H9 (cell line): ENCODE results near the gene IL6ST. TPM values are rescaled to one million over a fixed set of nuclear protein-coding genes. Genes with fewer than 3 reads are reported as not detected.
"Not testable (repeated sequence)": the region's sequence is repeated elsewhere in the genome, so short reads cannot be mapped to it uniquely, and the experiment has no call there.

Experiments used
- DNase-seq: peaks from one replicate; pipeline ENCODE4 v3.0.0-alpha.2; 2017
- H2AFZ ChIP-seq: one replicate; pipeline ENCODE4 v1.6.1; 2013; ENCODE audit warnings: mild to moderate bottlenecking, low read length, control low read depth, moderate library complexity
- H2AK5ac ChIP-seq: 2 replicates; pipeline ENCODE4 v1.6.1; 2013; ENCODE audit warnings: low read length, control low read depth, mixed read lengths; ENCODE audit not compliant: insufficient read length
- H2BK120ac ChIP-seq: one replicate; pipeline ENCODE4 v1.6.1; 2013; ENCODE audit warnings: low read depth, mild to moderate bottlenecking, low read length, control low read depth, inconsistent platforms; ENCODE audit not compliant: poor library complexity, severe bottlenecking
- H2BK12ac ChIP-seq: 2 replicates; pipeline ENCODE4 v1.6.1; 2013; ENCODE audit warnings: low read length, control low read depth, mixed read lengths, low read depth; ENCODE audit not compliant: insufficient read length
- H2BK15ac ChIP-seq: 2 replicates; pipeline ENCODE4 v1.6.1; 2013; ENCODE audit warnings: low read depth, low read length, control low read depth
- H2BK20ac ChIP-seq: one replicate; pipeline ENCODE4 v1.6.1; 2013; ENCODE audit warnings: low read depth, mild to moderate bottlenecking, low read length, control low read depth, inconsistent platforms; ENCODE audit not compliant: poor library complexity, severe bottlenecking
- H2BK5ac ChIP-seq: 2 replicates; pipeline ENCODE4 v1.6.1; 2013; ENCODE audit warnings: low read length, control low read depth, mixed read lengths; ENCODE audit not compliant: insufficient read length
- H3K14ac ChIP-seq: 2 replicates; pipeline ENCODE4 v1.6.1; 2013; ENCODE audit warnings: low read length, control low read depth; ENCODE audit not compliant: insufficient read depth
- H3K18ac ChIP-seq: 2 replicates; pipeline ENCODE4 v1.6.1; 2013; ENCODE audit warnings: low read depth, mild to moderate bottlenecking, mixed read lengths, low read length, control low read depth; ENCODE audit not compliant: insufficient read length
- H3K23ac ChIP-seq: 2 replicates; pipeline ENCODE4 v1.6.1; 2013; ENCODE audit warnings: low read length, control low read depth, mixed read lengths, low read depth; ENCODE audit not compliant: insufficient read length
- H3K23me2 ChIP-seq: 2 replicates; pipeline ENCODE4 v1.6.1; 2013; ENCODE audit warnings: low read depth, mild to moderate bottlenecking, mixed read lengths, low read length, control low read depth; ENCODE audit not compliant: insufficient read length, poor library complexity, severe bottlenecking
- H3K27ac ChIP-seq: 2 replicates; pipeline ENCODE4 v1.5.1; 2013; ENCODE audit warnings: low read length, control low read depth, mixed read lengths, low read depth; ENCODE audit not compliant: insufficient read length
- H3K27me3 ChIP-seq: 2 replicates; pipeline ENCODE4 v1.6.1; 2013; ENCODE audit warnings: low read length, control low read depth, inconsistent platforms; ENCODE audit not compliant: insufficient read depth
- H3K4ac ChIP-seq: 2 replicates; pipeline ENCODE4 v1.6.1; 2013; ENCODE audit warnings: low read depth, mild to moderate bottlenecking, control low read depth, inconsistent platforms, low read length, moderate library complexity
- H3K4me1 ChIP-seq: 2 replicates; pipeline ENCODE4 v1.6.1; 2013; ENCODE audit warnings: low read length, control low read depth, inconsistent platforms; ENCODE audit not compliant: insufficient read depth
- H3K4me2 ChIP-seq: 2 replicates; pipeline ENCODE4 v1.6.1; 2013; ENCODE audit warnings: low read length, control low read depth, mixed read lengths; ENCODE audit not compliant: insufficient read length, insufficient read depth
- H3K56ac ChIP-seq: 2 replicates; pipeline ENCODE4 v1.6.1; 2013; ENCODE audit warnings: low read depth, mild to moderate bottlenecking, mixed read lengths, low read length, control low read depth; ENCODE audit not compliant: insufficient read length
- H3K79me1 ChIP-seq: 2 replicates; pipeline ENCODE4 v1.6.1; 2013; ENCODE audit warnings: low read depth, mild to moderate bottlenecking, moderate library complexity, low read length, control low read depth, inconsistent platforms; ENCODE audit not compliant: insufficient read depth, poor library complexity, severe bottlenecking
- H3K79me2 ChIP-seq: 2 replicates; pipeline ENCODE4 v1.6.1; 2013; ENCODE audit warnings: low read length, control low read depth, inconsistent platforms; ENCODE audit not compliant: insufficient read depth
- H3K9ac ChIP-seq: 2 replicates; pipeline ENCODE4 v1.6.1; 2013; ENCODE audit warnings: low read length, control low read depth, mixed read lengths; ENCODE audit not compliant: insufficient read length; ENCODE audit errors: extremely low read depth
- H3K9me3 ChIP-seq: one replicate; pipeline ENCODE4 v1.6.1; 2013; ENCODE audit warnings: low read depth, low read length, inconsistent platforms; ENCODE audit not compliant: control insufficient read depth
- H3T11ph ChIP-seq: one replicate; pipeline ENCODE4 v1.6.1; 2013; ENCODE audit warnings: mild to moderate bottlenecking, low read length, control low read depth, inconsistent platforms
- H4K20me1 ChIP-seq: one replicate; pipeline ENCODE4 v1.6.1; 2013; ENCODE audit not compliant: control insufficient read depth, insufficient read length, insufficient read depth
- H4K5ac ChIP-seq: 2 replicates; pipeline ENCODE4 v1.6.1; 2013; ENCODE audit warnings: low read depth, mild to moderate bottlenecking, mixed read lengths, low read length, control low read depth; ENCODE audit not compliant: insufficient read length
- H4K8ac ChIP-seq: replicated peaks from 2 replicates; pipeline ENCODE4 v1.6.1; 2013; ENCODE audit warnings: low read length, control low read depth, mixed read lengths, low read depth; ENCODE audit not compliant: insufficient read length
- H4K91ac ChIP-seq: 2 replicates; pipeline ENCODE4 v1.6.1; 2013; ENCODE audit warnings: low read depth, mild to moderate bottlenecking, moderate library complexity, mixed read lengths, low read length, control low read depth; ENCODE audit not compliant: insufficient read length
- H3K27ac Mint-ChIP-seq, 3 experiments: 2 replicates in 2 of 3; 3 replicates in 1 of 3; pipeline ENCODE4 v1.8.0; 2020 to 2021; ENCODE audit warnings: mixed read lengths in 3 of 3, mild to moderate bottlenecking in 1 of 3, moderate library complexity in 1 of 3
- H3K27me3 Mint-ChIP-seq: 2 replicates; pipeline ENCODE4 v1.8.0; 2021; ENCODE audit warnings: low read depth, mild to moderate bottlenecking, moderate library complexity, mixed read lengths
- H3K36me3 Mint-ChIP-seq, 3 experiments: 2 replicates in 2 of 3; 3 replicates in 1 of 3; pipeline ENCODE4 v1.8.0; 2020 to 2021; ENCODE audit warnings: low read depth in 3 of 3, mixed read lengths in 3 of 3; ENCODE audit not compliant: insufficient read depth in 1 of 3
- H3K4me1 Mint-ChIP-seq, 2 experiments: 2 replicates each; pipeline ENCODE4 v1.8.0; 2020; ENCODE audit warnings: mixed read lengths in 2 of 2
- H3K4me3 Mint-ChIP-seq, 2 experiments: 2 replicates in 1 of 2; 3 replicates in 1 of 2; pipeline ENCODE4 v1.8.0; 2020 to 2021; ENCODE audit warnings: mild to moderate bottlenecking in 2 of 2, mixed read lengths in 2 of 2, moderate library complexity in 1 of 2
- H3K9me3 Mint-ChIP-seq, 2 experiments: 2 replicates in 1 of 2; 3 replicates in 1 of 2; pipeline ENCODE4 v1.8.0; 2020; ENCODE audit warnings: mild to moderate bottlenecking in 2 of 2, mixed read lengths in 2 of 2, moderate library complexity in 1 of 2
- total RNA-seq: library from RNA; stranded (reverse); gene quantifications from 2 replicates; pipeline ENCODE4 v1.2.1, GENCODE V29; 2021

Gene IL6ST
- total RNA-seq, 1 experiment from 2014 or later, result 11.1 TPM

- H3K79me1 ChIP-seq, H2BK15ac ChIP-seq, H2BK5ac ChIP-seq, H4K8ac ChIP-seq, H3K27ac Mint-ChIP-seq, H3K23me2 ChIP-seq, H3K23ac ChIP-seq, H3K9me3 ChIP-seq, H4K20me1 ChIP-seq, H3K4me3 Mint-ChIP-seq, H3K4me1 ChIP-seq, H3K79me2 ChIP-seq, H3K9ac ChIP-seq, H3K18ac ChIP-seq, H3K27ac ChIP-seq, DNase-seq, H3K56ac ChIP-seq, H2BK12ac ChIP-seq, H4K5ac ChIP-seq, H3K14ac ChIP-seq, H2BK20ac ChIP-seq, H3K4me1 Mint-ChIP-seq, H2AK5ac ChIP-seq, H3K36me3 Mint-ChIP-seq, H3K9me3 Mint-ChIP-seq, H3K27me3 Mint-ChIP-seq, H2AFZ ChIP-seq, H3K4me2 ChIP-seq, H3T11ph ChIP-seq, H3K27me3 ChIP-seq, H4K91ac ChIP-seq, H3K4ac ChIP-seq, H2BK120ac ChIP-seq: not testable (repeated sequence)
Observed at GRCh38 chr5:55937598-55937997, 57.2 kb downstream of the IL6ST start.
